Cardiac fibroblast (primary cell): ENCODE measurements around the gene SPACDR.

Experiments
- DNase-seq, 2 donors: peaks; one replicate each; pipeline versions ENCODE4 v3.0.0 to v3.0.0-alpha.2; 2010; ENCODE audit warnings: low read depth in 2 of 2
- H3K4me3 ChIP-seq, 2 donors: replicated peaks in 1 of 2; 1 replicate in 1 of 2; 2 replicates in 1 of 2; pipeline ENCODE4 v1.5.1; 2011; ENCODE audit warnings: low read depth in 2 of 2, low read length in 2 of 2, mild to moderate bottlenecking in 2 of 2, moderate library complexity in 1 of 2
- CTCF ChIP-seq: IDR thresholded peaks from one replicate; pipeline ENCODE4 v1.5.1; 2011; ENCODE audit warnings: low read depth, mild to moderate bottlenecking, low read length, inconsistent platforms

The SPACDR gene

GRCh38 chr7:100435401-100436304, 28.4 kb downstream of the SPACDR start:
- no peak for TF ChIP-seq CTCF
- H3K4me3 ChIP-seq = peak overlapping the region; percentile 68 to 82
- DNase-seq = peak; percentile 33

GRCh38 chr7:100434297-100435144, 29.5 kb downstream of the SPACDR start:
- peak overlapping the region in 1 of 2 donors; percentile 68 for H3K4me3 ChIP-seq
- no peak for TF ChIP-seq CTCF
- DNase-seq = no peak

- TF ChIP-seq CTCF = no peak
- no peak for DNase-seq
Observed at GRCh38 chr7:100433592-100434296, 30.3 kb downstream of the SPACDR start.

GRCh38 chr7:100433276-100433591, 30.8 kb downstream of the SPACDR start:
- TF ChIP-seq CTCF = no peak
- no peak for DNase-seq
- H3K4me3 ChIP-seq = no peak overlapping the region

More at GRCh38 chr7:100433592-100434296, 30.3 kb downstream of the SPACDR start:
- no peak overlapping the region for H3K4me3 ChIP-seq

GRCh38 chr7:100432621-100433275, 31.3 kb downstream of the SPACDR start:
- no peak overlapping the region for H3K4me3 ChIP-seq
- TF ChIP-seq CTCF = no peak
- DNase-seq = no peak

- TF ChIP-seq CTCF = no peak
- H3K4me3 ChIP-seq = no peak overlapping the region
- no peak for DNase-seq
Observed at GRCh38 chr7:100432053-100432452, 32.0 kb downstream of the SPACDR start.
